ENCODE data around the gene SNX24. TPM values are rescaled to one million over a fixed set of nuclear protein-coding genes. Genes with fewer than 3 reads are reported as not detected.
"Not testable (repeated sequence)": the region's sequence is repeated elsewhere in the genome, so short reads cannot be mapped to it uniquely, and the experiment has no call there.

The SNX24 gene
- total RNA-seq, 3 donors from 2014 or later = 0.74 to 2.2 (median 1.1) TPM

DNA sequence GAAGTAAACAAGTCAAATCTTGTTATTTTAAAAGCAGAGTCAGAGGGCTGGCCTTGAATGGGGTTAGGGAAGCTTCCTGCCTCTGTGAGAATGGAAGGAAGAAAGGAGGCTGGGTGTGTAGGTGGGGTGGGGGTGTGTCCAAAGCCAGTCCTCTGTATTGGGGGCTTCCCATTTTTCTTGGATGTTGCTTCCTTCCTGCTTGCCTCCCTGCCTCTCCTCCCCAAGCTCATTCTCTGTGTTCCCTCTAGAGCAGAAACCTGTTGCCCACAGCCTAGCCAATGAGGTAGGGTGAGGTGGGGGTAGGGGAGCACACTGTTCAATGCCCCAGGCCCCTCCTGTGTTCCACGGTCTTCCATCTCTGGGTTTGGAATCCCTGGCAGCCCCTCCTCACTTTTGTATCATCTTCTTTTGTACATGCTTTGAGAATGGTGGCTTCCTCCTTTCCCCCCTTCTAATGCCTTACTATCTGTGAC, 39.7 kb downstream of the SNX24 start:
- Mint-ChIP-seq H3K4me3 (no peak overlapping the region), H3K9me3 (no peaks in the 10 kb centered on the region), H3K4me1 (ENCODE audit: low read depth) (peaks cover 2% of the 10 kb centered on the region), H3K27me3 (ENCODE audit: low read depth) (no peaks in the 10 kb centered on the region), H3K36me3 (ENCODE audit: insufficient read depth) (no peaks in the 10 kb centered on the region)
- ATAC-seq (no peak), DNase-seq (no peak)

- H3K27me3 Mint-ChIP-seq (ENCODE audit: low read depth) = no peaks in the 10 kb centered on the region
- H3K36me3 Mint-ChIP-seq (ENCODE audit: insufficient read depth) = no peaks in the 10 kb centered on the region
- ATAC-seq = no peak
- no peaks in the 10 kb centered on the region for H3K9me3 Mint-ChIP-seq
- no peak for DNase-seq
- peaks cover 2% of the 10 kb centered on the region for H3K4me1 Mint-ChIP-seq (ENCODE audit: low read depth)
- no peak overlapping the region for H3K4me3 Mint-ChIP-seq
Measured at GRCh38 chr5:122885891-122886290, 40.5 kb downstream of the SNX24 start.

DNA sequence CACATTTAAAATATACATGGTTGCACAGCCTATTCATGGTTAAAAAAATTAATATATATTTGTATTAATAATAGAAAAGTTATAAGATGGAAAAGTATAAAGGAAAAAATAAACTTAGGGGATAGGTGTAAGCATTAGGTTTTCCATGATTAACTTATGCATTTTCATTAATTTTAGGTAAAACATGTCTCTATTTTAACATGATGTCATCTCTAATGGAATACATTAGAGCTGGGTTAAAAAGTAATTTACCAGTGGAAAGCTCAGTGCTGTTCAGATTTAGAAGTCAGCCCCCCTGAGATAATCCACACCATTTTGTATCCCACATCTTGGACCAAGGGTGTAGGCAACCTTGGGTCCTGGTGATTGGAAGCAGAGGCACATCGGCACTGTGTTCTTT, 49.7 kb downstream of the SNX24 start:
- Mint-ChIP-seq H3K4me3 (no peak overlapping the region), H3K36me3 (ENCODE audit: insufficient read depth) (no peaks in the 10 kb centered on the region), H3K4me1 (ENCODE audit: low read depth) (no peaks in the 10 kb centered on the region), H3K27me3 (ENCODE audit: low read depth) (no peaks in the 10 kb centered on the region), H3K9me3 (no peaks in the 10 kb centered on the region)
- DNase-seq (no peak), ATAC-seq (no peak)

- Mint-ChIP-seq H3K9me3 (no peaks in the 10 kb centered on the region), H3K36me3 (ENCODE audit: insufficient read depth) (no peaks in the 10 kb centered on the region), H3K4me1 (ENCODE audit: low read depth) (peaks cover 4% of the 10 kb centered on the region), H3K27me3 (ENCODE audit: low read depth) (no peaks in the 10 kb centered on the region), H3K4me3 (no peak overlapping the region)
- DNase-seq (no peak), ATAC-seq (no peak)
Measured at GRCh38 chr5:122896598-122897282, 51.3 kb downstream of the SNX24 start.

GRCh38 chr5:122897283-122897602, 51.8 kb downstream of the SNX24 start:
- no peaks in the 10 kb centered on the region for H3K9me3 Mint-ChIP-seq
- no peak for DNase-seq
- ATAC-seq = no peak
- H3K27me3 Mint-ChIP-seq (ENCODE audit: low read depth) = no peaks in the 10 kb centered on the region
- H3K36me3 Mint-ChIP-seq (ENCODE audit: insufficient read depth) = no peaks in the 10 kb centered on the region
- H3K4me1 Mint-ChIP-seq (ENCODE audit: low read depth) = peaks cover 9% of the 10 kb centered on the region
- H3K4me3 Mint-ChIP-seq = no peak overlapping the region

DNA sequence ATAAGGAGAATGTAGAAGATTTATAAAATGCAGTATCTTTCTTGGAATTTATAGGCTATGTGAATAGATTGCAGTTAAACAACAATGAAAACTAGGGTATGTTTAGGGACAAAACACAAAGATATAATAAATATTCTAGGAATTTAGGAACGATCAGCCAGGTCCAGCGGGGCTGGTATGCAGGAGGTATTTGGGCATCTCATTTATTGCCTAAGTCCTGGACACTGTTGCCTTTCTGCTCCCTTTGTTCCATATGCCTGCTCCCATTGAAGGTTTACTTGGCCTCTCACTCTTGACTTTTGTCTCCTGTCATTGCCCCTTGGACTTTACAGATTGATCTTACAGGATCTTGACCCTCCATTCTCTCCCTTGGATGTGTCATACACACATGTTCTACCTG, 55.9 kb downstream of the SNX24 start:
- no peaks in the 10 kb centered on the region for H3K36me3 Mint-ChIP-seq (ENCODE audit: insufficient read depth)
- H3K4me3 Mint-ChIP-seq = no peak overlapping the region
- H3K9me3 Mint-ChIP-seq = no peaks in the 10 kb centered on the region
- H3K4me1 Mint-ChIP-seq (ENCODE audit: low read depth) = peaks cover 20% of the 10 kb centered on the region
- no peak for ATAC-seq
- H3K27me3 Mint-ChIP-seq (ENCODE audit: low read depth) = no peaks in the 10 kb centered on the region
- no peak for DNase-seq

DNA sequence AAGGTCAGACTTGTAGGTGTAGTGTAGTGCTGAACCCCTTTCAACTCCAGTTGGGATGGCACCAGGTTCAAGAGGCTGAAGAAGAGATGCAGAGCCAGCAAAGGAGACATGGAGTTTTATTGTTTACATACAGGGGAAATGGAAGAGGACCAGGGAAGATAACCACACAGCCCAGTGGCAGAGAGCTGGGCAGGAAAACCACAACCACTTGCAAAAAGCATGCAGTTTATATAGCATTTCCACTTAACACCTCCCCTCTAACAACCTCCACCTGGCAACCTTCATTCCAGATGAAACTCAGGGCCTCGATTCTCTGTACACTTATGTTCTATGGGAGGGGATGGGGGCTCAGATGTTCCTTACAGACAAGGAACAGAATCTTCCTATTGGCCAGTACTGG, 56.9 kb downstream of the SNX24 start:
- H3K4me1 Mint-ChIP-seq (ENCODE audit: low read depth) = peaks cover 20% of the 10 kb centered on the region
- no peak for ATAC-seq

GRCh38 chr5:122906768-122907167, 61.4 kb downstream of the SNX24 start:
- Mint-ChIP-seq H3K4me1 (ENCODE audit: low read depth) (peaks cover 17% of the 10 kb centered on the region), H3K36me3 (ENCODE audit: insufficient read depth) (no peaks in the 10 kb centered on the region)
- ATAC-seq = no peak

More for the DNA sequence above, 56.9 kb downstream of the SNX24 start:
- Mint-ChIP-seq H3K4me3 (no peak overlapping the region), H3K27me3 (ENCODE audit: low read depth) (no peaks in the 10 kb centered on the region), H3K36me3 (ENCODE audit: insufficient read depth) (no peaks in the 10 kb centered on the region), H3K9me3 (no peaks in the 10 kb centered on the region)
- DNase-seq = no peak

GRCh38 chr5:122907276-122907675, 61.9 kb downstream of the SNX24 start:
- H3K4me1 Mint-ChIP-seq (ENCODE audit: low read depth) = peaks cover 11% of the 10 kb centered on the region
- ATAC-seq (no peak), DNase-seq (no peak)
- no peaks in the 10 kb centered on the region for H3K9me3 Mint-ChIP-seq
- H3K4me3 Mint-ChIP-seq = no peak overlapping the region
- H3K36me3 Mint-ChIP-seq (ENCODE audit: insufficient read depth) = no peaks in the 10 kb centered on the region
- H3K27me3 Mint-ChIP-seq (ENCODE audit: low read depth) = no peaks in the 10 kb centered on the region

More at GRCh38 chr5:122906768-122907167, 61.4 kb downstream of the SNX24 start:
- Mint-ChIP-seq H3K9me3 (no peaks in the 10 kb centered on the region), H3K4me3 (no peak overlapping the region), H3K27me3 (ENCODE audit: low read depth) (no peaks in the 10 kb centered on the region)
- no peak for DNase-seq

DNA sequence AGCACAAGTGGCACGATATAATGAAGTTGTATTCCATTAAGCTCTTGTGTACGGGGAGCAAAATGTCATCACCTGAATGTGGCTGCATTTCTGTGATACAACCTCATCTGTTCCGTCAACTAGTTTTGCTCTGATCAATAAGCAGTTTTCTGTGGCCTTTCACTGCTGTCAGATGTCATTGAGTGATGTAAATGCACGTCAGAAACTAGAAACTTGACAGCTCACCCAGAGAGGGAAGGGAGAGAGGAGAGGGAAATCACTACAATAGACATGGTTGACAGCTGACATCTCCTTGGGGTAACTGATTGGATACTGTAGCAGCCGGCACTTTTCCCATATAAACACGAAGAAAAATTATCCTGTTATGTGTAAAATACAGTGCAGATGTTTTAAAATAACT, 62.7 kb downstream of the SNX24 start:
- H3K36me3 Mint-ChIP-seq (ENCODE audit: insufficient read depth) = no peaks in the 10 kb centered on the region
- no peak for DNase-seq
- no peaks in the 10 kb centered on the region for H3K9me3 Mint-ChIP-seq
- ATAC-seq = no peak
- H3K27me3 Mint-ChIP-seq (ENCODE audit: low read depth) = no peaks in the 10 kb centered on the region
- no peak overlapping the region for H3K4me3 Mint-ChIP-seq
- peaks cover 4% of the 10 kb centered on the region for H3K4me1 Mint-ChIP-seq (ENCODE audit: low read depth)

- ATAC-seq (no peak), DNase-seq (no peak)
- H3K36me3 Mint-ChIP-seq (ENCODE audit: insufficient read depth) = no peaks in the 10 kb centered on the region
- no peaks in the 10 kb centered on the region for H3K4me1 Mint-ChIP-seq (ENCODE audit: low read depth)
- H3K27me3 Mint-ChIP-seq (ENCODE audit: low read depth) = no peaks in the 10 kb centered on the region
- H3K4me3 Mint-ChIP-seq = no peak overlapping the region
- no peaks in the 10 kb centered on the region for H3K9me3 Mint-ChIP-seq
Measured at GRCh38 chr5:122908662-122909061, 63.2 kb downstream of the SNX24 start.

- ATAC-seq = no peak
- no peaks in the 10 kb centered on the region for H3K9me3 Mint-ChIP-seq
Measured at GRCh38 chr5:122909470-122910100, 64.2 kb downstream of the SNX24 start.

GRCh38 chr5:122913436-122913835, 68.0 kb downstream of the SNX24 start:
- DNase-seq; H3K27me3 Mint-ChIP-seq (ENCODE audit: low read depth); ATAC-seq; H3K4me3 Mint-ChIP-seq; H3K9me3 Mint-ChIP-seq; H3K4me1 Mint-ChIP-seq (ENCODE audit: low read depth); H3K36me3 Mint-ChIP-seq (ENCODE audit: insufficient read depth): not testable (repeated sequence)

More at GRCh38 chr5:122909470-122910100, 64.2 kb downstream of the SNX24 start:
- Mint-ChIP-seq H3K4me1 (ENCODE audit: low read depth) (no peaks in the 10 kb centered on the region), H3K4me3 (no peak overlapping the region), H3K27me3 (ENCODE audit: low read depth) (no peaks in the 10 kb centered on the region), H3K36me3 (ENCODE audit: insufficient read depth) (no peaks in the 10 kb centered on the region)
- DNase-seq = no peak

DNA sequence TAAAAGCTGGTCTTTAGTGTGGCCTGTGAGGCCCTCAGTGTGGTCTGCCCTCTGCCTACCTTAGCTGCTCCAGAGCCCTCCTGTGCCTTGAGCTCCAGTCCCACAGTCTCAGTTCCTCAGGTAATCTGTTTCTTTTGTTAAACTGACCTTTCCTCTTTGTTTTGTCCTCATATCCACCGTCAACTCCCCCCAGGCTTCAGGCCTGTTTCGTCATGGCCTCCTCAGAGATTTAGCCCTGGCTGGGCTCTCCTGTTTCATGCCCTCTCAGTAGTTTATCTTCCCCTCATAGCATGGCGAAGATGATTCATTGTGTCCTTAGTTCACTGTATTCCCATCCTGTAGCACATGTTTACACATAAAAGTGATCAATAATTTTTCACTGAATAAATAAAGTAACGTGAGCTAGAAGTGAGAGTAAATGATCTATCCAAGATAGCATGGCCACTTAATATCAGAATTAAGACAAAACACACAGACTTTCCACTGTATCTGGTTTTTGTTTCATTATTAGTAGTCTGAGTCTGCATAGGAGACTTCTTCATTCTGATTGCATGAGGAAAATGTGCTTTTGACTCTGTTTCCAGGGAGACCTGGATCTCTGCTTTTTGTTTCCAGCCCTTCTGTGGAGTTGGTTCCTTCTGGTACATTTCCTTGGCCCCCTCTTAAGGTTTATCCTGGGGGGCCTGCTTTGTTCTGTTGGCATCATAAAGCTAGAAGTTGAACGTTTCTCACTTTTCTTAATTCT, 70.5 kb downstream of the SNX24 start:
- ATAC-seq (no peak), DNase-seq (no peak)
- Mint-ChIP-seq H3K9me3 (no peaks in the 10 kb centered on the region), H3K4me3 (no peak overlapping the region), H3K36me3 (ENCODE audit: insufficient read depth) (no peaks in the 10 kb centered on the region), H3K4me1 (ENCODE audit: low read depth) (no peaks in the 10 kb centered on the region), H3K27me3 (ENCODE audit: low read depth) (no peaks in the 10 kb centered on the region)

DNA sequence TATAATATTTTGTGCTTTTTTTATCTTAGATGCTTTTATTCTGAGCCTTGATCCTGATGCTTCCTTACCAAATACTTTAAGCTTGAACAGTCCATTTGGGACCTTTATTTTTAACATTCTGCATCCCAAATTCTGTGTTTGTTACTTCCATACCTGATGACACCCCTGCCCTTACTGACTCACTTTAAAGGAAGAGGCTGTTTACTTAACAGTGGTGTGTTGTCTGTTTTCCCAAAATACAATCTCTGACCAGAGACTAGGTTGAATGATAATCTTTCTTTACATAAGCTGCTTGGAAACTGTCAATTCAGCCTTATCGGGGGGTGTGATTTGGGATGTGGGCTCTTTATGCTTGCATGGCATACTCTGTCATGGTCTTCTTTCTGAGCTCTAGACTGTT, 71.1 kb downstream of the SNX24 start:
- ATAC-seq (no peak), DNase-seq (no peak)
- H3K4me3 Mint-ChIP-seq = no peak overlapping the region
- H3K36me3 Mint-ChIP-seq (ENCODE audit: insufficient read depth) = no peaks in the 10 kb centered on the region
- no peaks in the 10 kb centered on the region for H3K27me3 Mint-ChIP-seq (ENCODE audit: low read depth)
- H3K9me3 Mint-ChIP-seq = no peaks in the 10 kb centered on the region
- no peaks in the 10 kb centered on the region for H3K4me1 Mint-ChIP-seq (ENCODE audit: low read depth)

Measured in activated T-cell treated with anti-CD3 and anti-CD28 coated beads, Interleukin-2, amount 50 U/mL, for 4 hours (primary cell).